Measurements from ENCODE around the gene SIPA1L3. TPM values are rescaled to one million over a fixed set of nuclear protein-coding genes. Genes with fewer than 3 reads are reported as not detected.

SIPA1L3 gene
- total RNA-seq, 1 experiment from 2014 or later, result 66.3 TPM

DNA sequence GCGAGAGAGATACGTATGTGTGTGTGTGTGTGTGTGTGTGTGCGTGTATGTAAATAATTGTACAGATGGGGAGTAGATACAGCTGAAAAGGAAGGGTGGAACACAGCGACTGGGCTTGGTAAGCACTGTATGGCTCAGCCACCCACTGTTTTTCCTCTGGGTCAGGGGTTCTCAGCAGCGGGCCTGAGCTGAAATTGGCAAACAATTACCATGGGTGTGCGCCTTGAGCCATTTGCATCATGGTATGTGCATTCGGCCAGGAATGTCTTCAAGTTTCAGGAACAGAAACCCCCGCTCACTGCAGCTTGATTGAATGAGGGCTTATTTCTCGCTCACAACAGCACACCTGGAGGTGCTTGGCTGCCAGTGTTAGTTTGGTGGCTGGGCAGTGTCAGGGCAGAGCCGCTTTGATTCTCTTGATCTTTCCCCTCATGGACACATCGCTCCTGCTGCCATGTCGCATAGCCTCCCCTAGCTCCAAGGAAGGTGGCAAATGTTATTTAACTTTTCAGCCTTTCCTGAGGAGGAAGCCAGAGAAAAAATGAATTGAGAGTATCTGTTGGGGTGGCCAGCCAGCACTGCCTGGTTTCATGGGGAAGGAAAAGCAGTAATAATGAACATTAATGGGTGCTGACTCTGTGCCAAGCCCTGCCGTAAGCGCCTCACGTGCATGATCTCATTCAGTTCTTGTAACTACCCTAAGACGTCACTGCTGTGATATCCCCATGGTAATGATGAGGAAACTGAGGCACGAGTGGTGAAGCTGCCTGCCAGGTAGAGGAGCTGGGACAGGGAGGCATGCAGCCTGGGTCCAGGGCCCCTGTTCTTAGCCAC lies 126.9 kb downstream of the SIPA1L3 start:
- POLR2A ChIA-PET, result no interaction called here
- ATAC-seq, result no peak
- intact Hi-C loops (cut with micrococcal nuclease; ENCODE audit: unreplicated experiment) (no loop called here), in situ Hi-C loops (cut with HindIII; ENCODE audit: low pct_unique_long_range_greater_than_20kb, low sequenced_read_pairs) (no loop called here)
- BruUV-seq (replicated peaks), result no TSS peak
- no peaks in the 10 kb centered on the region; the same call in 1 of the 2 replicates for H3K4me1 ChIP-seq (ENCODE audit: control insufficient read depth, insufficient read depth, low read length)
- no peaks in the 10 kb centered on the region for H3K9me3 ChIP-seq (ENCODE audit: control insufficient read depth, insufficient read depth, low read depth, low read length)
- DNase-seq (ENCODE audit: low read depth, low spot score), result no peak
- no peaks in the 10 kb centered on the region for H3K27me3 ChIP-seq (ENCODE audit: control insufficient read depth, insufficient read depth, low read length)
- CTCF ChIA-PET, result no interaction called here
- TF ChIP-seq, protein P1, sequence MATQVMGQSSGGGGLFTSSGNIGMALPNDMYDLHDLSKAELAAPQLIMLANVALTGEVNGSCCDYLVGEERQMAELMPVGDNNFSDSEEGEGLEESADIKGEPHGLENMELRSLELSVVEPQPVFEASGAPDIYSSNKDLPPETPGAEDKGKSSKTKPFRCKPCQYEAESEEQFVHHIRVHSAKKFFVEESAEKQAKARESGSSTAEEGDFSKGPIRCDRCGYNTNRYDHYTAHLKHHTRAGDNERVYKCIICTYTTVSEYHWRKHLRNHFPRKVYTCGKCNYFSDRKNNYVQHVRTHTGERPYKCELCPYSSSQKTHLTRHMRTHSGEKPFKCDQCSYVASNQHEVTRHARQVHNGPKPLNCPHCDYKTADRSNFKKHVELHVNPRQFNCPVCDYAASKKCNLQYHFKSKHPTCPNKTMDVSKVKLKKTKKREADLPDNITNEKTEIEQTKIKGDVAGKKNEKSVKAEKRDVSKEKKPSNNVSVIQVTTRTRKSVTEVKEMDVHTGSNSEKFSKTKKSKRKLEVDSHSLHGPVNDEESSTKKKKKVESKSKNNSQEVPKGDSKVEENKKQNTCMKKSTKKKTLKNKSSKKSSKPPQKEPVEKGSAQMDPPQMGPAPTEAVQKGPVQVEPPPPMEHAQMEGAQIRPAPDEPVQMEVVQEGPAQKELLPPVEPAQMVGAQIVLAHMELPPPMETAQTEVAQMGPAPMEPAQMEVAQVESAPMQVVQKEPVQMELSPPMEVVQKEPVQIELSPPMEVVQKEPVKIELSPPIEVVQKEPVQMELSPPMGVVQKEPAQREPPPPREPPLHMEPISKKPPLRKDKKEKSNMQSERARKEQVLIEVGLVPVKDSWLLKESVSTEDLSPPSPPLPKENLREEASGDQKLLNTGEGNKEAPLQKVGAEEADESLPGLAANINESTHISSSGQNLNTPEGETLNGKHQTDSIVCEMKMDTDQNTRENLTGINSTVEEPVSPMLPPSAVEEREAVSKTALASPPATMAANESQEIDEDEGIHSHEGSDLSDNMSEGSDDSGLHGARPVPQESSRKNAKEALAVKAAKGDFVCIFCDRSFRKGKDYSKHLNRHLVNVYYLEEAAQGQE (IDR thresholded peaks at IDR 0.05; ENCODE audit: insufficient read depth in 1 of 2, low read depth in 2 of 2, low read length in 1 of 2), result no peak
- TF ChIP-seq SIN3A (IDR thresholded peaks at IDR 0.05; ENCODE audit: borderline replicate concordance, insufficient read depth, low read depth, low read length), result no peak
- no peak for TF ChIP-seq POLR2AphosphoS5 (IDR thresholded peaks at IDR 0.05; ENCODE audit: low read depth, low read length)
- TF ChIP-seq TCF7L2 (IDR thresholded peaks at IDR 0.05; ENCODE audit: low read depth, low read length), result no peak
- TF ChIP-seq, protein P2, sequence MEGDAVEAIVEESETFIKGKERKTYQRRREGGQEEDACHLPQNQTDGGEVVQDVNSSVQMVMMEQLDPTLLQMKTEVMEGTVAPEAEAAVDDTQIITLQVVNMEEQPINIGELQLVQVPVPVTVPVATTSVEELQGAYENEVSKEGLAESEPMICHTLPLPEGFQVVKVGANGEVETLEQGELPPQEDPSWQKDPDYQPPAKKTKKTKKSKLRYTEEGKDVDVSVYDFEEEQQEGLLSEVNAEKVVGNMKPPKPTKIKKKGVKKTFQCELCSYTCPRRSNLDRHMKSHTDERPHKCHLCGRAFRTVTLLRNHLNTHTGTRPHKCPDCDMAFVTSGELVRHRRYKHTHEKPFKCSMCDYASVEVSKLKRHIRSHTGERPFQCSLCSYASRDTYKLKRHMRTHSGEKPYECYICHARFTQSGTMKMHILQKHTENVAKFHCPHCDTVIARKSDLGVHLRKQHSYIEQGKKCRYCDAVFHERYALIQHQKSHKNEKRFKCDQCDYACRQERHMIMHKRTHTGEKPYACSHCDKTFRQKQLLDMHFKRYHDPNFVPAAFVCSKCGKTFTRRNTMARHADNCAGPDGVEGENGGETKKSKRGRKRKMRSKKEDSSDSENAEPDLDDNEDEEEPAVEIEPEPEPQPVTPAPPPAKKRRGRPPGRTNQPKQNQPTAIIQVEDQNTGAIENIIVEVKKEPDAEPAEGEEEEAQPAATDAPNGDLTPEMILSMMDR (IDR thresholded peaks at IDR 0.05), result no peak
- no peaks in the 10 kb centered on the region for H3K36me3 ChIP-seq (ENCODE audit: control insufficient read depth, insufficient read depth, low read length)
- H3K27ac ChIP-seq (ENCODE audit: low read length), result no peak overlapping the region
- no peak overlapping the region for H3K4me3 ChIP-seq (ENCODE audit: low read depth in 2 of 2, low read length in 2 of 2)

DNA sequence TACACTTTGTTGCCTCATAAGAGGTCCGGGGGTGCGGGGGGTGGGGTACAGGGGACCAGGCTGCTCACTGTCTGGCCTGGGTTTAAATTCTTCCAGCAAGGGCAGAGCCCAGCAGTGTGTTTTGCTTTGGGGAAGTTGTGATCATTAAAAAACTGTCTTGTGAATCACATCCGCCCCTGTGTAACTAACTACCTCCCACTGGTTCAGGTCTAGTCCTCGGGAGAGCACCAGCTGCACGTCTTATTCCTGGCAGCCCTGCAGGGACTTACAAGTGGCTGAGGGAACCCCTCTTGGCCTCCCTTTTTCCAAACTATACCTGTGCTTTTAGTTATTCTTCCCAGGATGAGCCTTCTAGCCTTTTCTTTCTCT lies 127.5 kb downstream of the SIPA1L3 start:
- H3K4me1 ChIP-seq (ENCODE audit: control insufficient read depth, insufficient read depth, low read length), result no peaks in the 10 kb centered on the region; the same call in 1 of the 2 replicates
- no peak for DNase-seq (ENCODE audit: low read depth, low spot score)
- in situ Hi-C loops (cut with HindIII; ENCODE audit: low pct_unique_long_range_greater_than_20kb, low sequenced_read_pairs) (no loop called here), intact Hi-C loops (cut with micrococcal nuclease; ENCODE audit: unreplicated experiment) (no loop called here)
- H3K27ac ChIP-seq (ENCODE audit: low read length), result no peak overlapping the region
- TF ChIP-seq, protein P2 (IDR thresholded peaks at IDR 0.05), result no peak
- POLR2A ChIA-PET, result no interaction called here
- H3K27me3 ChIP-seq (ENCODE audit: control insufficient read depth, insufficient read depth, low read length), result no peaks in the 10 kb centered on the region
- BruUV-seq (replicated peaks), result no TSS peak
- CTCF ChIA-PET, result no interaction called here
- ATAC-seq, result no peak
- H3K9me3 ChIP-seq (ENCODE audit: control insufficient read depth, insufficient read depth, low read depth, low read length), result no peaks in the 10 kb centered on the region
- no peak overlapping the region for H3K4me3 ChIP-seq (ENCODE audit: low read depth in 2 of 2, low read length in 2 of 2)
- no peaks in the 10 kb centered on the region for H3K36me3 ChIP-seq (ENCODE audit: control insufficient read depth, insufficient read depth, low read length)

Data from Panc1 (cell line).